ENCODE measurements around the gene SDK1.

The SDK1 gene

GRCh38 chr7:3591944-3592343 is 290.9 kb downstream of the SDK1 start:
- no peak for DNase-seq

- peak; percentile 77 for DNase-seq
Measured at GRCh38 chr7:3592401-3593134, 291.5 kb downstream of the SDK1 start.

- no peak for DNase-seq
Measured at GRCh38 chr7:3594901-3595300, 293.8 kb downstream of the SDK1 start.

DNA sequence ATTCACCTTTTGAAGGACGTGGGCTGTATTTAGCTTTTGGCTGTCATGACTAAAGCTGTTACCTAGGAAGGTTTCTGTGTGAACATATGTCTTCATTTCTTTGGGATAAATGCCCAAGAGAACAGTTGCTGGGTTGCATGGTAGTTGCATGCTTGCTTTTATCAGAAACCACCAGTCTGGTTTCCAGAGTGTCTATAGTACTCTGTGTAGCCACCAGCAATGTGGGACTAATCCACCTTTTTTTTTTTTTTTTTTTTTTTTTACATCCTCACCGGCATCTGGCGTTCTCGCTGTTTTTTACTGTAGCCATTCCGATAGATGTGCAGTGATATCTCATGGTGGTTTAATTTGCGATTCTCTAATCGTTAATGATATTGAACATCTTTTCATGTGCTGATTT is 297.8 kb downstream of the SDK1 start:
- DNase-seq, result no peak

- DNase-seq, result no peak
Measured at GRCh38 chr7:3605222-3605621, 304.2 kb downstream of the SDK1 start.

- DNase-seq, result no peak
Measured at GRCh38 chr7:3606436-3606835, 305.4 kb downstream of the SDK1 start.

- DNase-seq, result no peak
Measured at GRCh38 chr7:3607847-3608246, 306.8 kb downstream of the SDK1 start.

DNA sequence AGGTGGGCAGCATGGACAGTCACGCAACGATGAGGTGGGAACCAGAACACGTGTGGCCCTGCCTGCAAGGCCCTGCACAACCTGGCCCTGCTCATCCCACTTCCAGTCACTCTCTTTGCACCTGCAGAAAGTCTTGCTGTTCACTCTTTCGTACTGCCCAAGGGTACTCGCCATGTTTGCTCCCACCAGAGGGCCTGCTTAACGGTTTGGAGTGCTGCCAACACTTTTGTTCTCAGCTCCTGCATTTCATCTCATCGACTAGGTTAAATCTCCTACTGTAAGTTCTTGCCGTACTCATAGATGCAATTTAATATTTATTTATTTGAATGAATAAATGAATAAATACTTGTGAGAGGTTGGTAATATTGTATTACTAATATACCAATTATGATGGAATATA is 315.3 kb downstream of the SDK1 start:
- peak; percentile 61 for DNase-seq

GRCh38 chr7:3630081-3630480 is 329.0 kb downstream of the SDK1 start:
- no peak for DNase-seq

DNA sequence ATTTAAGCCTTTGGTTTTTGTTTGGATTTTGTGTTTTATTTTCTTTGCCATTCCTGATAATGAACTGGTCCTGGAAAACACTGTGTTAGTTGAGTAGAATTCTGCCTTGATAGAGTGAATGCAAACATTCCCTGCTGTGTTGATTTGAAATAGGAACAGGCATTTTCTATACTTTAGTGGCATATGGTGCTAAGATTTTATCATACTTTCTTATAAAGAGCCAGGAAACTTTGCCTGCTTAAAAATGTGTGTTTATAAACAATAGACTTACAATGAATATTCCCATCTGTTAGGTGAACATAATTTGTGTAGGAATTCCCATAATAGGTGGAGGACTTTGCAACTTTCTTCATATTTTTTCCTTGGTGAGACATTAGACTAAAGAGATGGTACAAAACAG is 333.3 kb downstream of the SDK1 start:
- DNase-seq, result no peak

GRCh38 chr7:3636131-3636860 is 335.2 kb downstream of the SDK1 start:
- DNase-seq, result no peak

DNA sequence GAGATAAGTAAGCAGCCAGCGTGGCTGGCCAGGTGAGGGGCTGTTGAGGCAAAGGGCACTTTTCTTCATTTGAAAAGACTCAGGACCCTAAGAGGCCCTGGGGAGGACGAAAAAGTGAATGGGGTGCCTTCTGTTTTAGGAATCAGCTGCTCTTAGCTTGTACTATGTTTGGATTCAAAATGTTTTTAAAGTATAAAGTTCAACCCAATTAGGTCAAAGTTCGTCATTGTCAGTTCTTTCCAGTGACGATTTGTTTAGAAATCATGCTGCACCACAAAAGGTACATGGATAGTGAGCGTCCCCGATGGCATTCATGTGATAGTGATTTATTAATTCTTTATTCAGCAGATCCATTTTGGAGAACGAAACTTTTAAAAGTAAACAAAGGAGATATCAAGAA is 338.2 kb downstream of the SDK1 start:
- DNase-seq, result no peak

- DNase-seq, result no peak
Measured at GRCh38 chr7:3641582-3641981, 340.5 kb downstream of the SDK1 start.

DNA sequence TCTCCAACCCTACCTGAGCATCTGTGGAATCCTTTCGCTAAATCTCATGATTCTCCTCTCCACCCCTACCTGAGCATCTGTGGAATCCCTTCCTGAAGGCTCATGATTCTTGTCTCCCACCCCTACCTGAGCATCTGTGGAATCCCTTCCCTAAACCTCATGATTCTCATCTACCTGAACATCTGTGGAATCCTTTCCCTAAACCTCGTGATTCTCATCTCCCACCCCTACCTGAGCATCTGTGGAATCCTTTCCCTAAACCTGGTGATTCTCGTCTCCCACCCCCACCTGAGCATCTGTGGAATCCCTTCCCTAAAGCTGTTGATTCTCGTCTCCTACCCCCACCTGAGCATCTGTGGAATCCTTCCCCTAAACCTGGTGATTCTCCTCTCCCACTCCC is 342.0 kb downstream of the SDK1 start:
- no peak for DNase-seq

- DNase-seq, result no peak
Measured at GRCh38 chr7:3648276-3648675, 347.2 kb downstream of the SDK1 start.

DNA sequence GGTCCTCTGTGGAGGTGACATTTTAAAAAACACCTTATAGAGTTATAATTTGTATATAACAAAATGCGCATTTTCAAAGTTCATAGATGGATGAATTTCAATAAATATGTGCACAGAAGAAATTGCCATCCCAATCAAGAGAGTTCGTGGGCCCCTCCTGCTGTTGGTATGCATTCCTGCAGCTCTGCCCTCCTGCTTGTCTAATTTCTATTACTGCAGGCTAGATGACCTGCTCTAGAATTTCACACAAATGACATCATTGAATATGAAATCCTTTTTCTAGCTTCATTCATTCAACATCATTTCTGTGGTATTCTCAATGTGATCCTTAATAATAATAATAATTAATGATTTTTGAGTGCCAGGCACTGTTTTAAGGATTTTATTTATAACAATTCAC is 348.2 kb downstream of the SDK1 start:
- DNase-seq, result no peak

- DNase-seq, result no peak
Measured at GRCh38 chr7:3649678-3650440, 348.8 kb downstream of the SDK1 start.

DNA sequence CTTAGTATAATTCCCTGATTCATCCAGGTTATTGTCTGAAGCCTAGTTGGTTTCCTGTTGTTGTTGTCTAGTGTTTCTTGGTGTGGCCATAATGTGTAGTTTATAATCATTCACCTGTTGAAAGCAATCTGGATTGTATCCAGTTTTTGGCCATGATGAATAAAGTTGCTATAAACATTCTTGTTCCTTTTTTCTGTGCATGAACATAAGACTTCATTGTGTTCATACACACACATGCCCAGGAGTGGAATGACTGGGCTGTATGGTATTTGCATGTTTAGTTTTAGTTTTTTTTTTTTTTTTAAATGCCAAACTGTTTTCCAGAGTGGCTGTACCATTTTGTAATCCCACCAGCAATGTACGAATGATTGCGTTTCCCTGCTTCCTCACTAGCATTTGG is 349.8 kb downstream of the SDK1 start:
- DNase-seq, result no peak

DNA sequence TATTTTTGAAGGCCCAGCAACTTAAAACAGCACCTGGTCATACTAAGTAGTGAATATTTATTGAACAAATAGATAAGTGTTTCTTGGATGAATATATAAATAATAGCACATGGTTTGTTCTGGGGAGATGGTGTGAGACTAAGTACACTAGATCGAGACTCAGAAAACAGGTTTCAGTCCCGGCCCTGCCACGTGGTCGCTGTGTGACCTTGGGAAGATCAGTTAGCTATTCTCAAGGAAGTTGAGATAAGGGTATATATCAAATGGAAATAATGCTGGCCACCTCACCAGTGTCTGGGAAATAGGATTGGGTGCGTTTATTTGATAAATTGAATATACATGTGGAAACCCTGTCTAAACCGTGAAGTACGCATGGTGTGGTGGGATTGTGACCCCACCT is 354.6 kb downstream of the SDK1 start:
- DNase-seq, result no peak

DNA sequence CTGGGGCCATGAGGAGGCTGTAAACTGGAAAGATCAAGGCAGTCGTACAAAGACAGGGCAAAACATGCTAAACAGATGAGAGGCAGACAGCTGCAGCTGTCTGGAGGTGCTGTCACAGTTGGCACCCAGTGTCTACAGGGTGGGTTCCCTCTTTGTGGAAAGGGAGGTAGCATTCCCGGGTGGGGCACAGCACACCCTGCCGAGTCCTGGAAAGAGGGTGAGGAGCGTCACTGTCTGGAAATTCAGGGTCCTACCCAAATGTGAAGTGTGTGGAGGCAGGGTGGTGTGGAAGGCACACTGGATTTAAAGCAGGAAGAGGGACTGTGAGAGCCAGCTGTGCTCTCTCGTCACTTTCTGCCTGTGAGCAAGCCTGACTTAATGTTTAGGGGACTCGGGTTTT is 356.2 kb downstream of the SDK1 start:
- no peak for DNase-seq

DNA sequence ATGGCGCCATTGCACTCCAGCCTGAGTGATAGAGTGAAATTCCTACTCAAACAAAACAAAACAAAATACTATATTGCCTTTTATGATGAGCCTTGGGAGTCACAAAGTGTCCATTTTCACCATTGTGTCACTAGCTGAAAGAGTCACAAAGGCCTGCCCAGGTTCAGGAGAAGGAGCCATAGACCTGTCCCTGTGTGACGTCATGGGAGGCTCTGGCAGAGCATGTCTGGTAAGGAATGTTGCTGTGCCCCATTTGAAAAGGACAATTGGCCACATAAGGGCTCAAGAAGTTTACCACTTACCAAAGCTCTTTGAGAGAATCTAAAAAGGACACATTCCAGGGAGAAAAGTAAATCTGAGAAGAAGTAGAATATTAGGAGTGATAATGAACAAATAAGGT is 367.7 kb downstream of the SDK1 start:
- DNase-seq, result no peak

- no peak for DNase-seq
Measured at GRCh38 chr7:3670898-3671297, 369.8 kb downstream of the SDK1 start.

GRCh38 chr7:3673524-3673923 is 372.5 kb downstream of the SDK1 start:
- no peak for DNase-seq

DNA sequence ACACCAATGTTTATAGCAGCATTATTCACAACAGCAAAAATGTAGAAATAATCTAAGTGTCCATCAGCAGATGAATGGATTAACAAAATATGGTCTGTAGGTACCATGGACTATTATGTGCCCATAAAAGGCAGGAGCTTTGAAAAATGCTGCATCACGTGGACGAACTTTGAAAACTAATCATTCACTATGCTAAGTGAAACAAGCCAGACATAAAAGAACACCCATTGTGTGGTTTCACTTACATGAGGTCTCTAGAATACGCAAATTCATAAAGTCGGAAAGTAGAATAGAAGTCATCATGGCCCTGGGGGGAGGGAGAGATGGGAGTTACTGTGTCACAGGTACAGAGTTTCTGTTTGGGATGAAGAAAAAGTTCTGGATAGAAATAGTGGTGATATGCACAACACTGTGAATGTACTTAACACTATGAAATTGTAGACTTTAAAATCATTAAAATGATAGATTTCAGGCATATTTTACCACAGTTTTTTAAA is 377.3 kb downstream of the SDK1 start:
- DNase-seq, result no peak

All from NCI-H1092 treated with DMSO at 0.1 percent for 48 hours (cell line).